Measurements from ENCODE around the gene DHH. TPM values are rescaled to one million over a fixed set of nuclear protein-coding genes. Genes with fewer than 3 reads are reported as not detected.
A peak's percentile ranks its signal among the peaks of the same experiment; 100 is the strongest.

The DHH gene
- total and polyA plus RNA-seq, 9 of the 15 experiments (the other 6 are each of a cell fraction or from before 2014, with no cell fraction given): 0.07 to 2.6 (median 0.54) TPM

DNA sequence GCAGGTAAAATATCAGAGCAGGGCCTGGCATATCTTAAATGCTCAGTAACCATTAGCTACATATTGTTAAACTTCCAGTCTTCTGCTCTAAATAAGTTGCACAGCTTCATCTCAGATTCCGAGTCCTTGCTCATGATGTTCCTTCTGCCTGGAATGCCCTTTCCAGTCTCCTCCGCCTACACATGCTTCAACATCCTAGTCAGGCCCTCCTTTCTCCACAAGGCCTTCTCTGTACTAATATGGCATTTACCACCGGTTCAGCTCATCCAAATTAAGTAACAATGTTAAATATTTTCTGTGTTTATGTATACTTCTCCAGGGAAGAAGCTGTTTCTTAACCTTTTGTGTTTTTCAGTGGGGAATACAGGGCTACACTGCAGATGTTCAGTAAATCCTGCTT lies 8.5 kb downstream of the DHH start (continued):
- TF ChIP-seq, protein P1, sequence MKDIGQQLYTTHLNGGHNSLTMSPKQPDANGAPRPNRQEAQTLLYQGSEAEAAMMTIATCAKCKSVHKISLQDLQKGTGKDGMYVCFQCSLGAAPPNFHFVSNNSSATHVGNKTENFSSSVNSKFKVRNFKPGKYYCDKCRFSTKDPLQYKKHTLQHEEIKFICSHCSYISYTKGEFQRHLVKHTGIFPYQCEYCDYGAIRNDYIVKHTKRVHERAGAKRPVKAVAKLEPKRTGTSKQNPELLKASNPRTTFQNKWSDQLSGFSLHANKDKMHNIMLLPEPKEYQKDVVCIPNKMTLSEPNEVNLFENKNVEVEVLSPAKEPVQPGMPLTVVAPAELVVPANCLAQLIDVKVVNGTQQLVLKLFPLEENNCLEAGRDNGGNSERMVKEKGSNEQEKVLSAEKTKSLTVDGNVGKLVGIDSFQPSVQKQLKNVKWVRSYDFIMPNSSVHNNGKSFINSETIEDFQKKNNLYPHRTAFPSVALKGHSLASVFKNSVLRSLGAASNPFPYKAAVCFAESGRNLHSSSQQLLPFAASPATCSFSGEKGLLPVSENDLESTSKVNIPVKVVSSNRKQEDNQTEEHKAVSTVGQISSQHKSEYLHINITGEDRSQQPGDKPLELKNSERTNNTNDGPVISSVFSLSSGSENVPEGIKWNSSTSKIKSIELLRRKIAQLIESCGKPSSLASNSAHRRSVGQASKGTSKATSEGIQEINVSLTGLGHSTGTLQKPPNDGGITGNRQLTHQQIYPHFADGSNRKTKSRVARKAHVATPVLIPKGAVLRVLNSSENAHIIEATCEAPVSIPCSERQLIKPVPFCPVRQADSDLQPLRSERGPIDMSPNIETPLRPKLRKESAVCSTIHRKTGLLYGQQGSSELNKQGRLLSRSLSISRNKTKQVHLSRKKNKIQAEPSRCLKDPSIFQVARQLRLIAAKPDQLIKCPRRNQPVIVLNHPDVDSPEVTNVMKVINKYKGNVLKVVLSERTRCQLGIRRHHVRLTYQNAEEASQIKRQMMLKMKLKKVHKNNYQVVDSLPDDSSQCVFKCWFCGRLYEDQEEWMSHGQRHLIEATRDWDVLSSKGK (CRISPR knock-in tag; IDR thresholded peaks at IDR 0.05): no peak

DNA sequence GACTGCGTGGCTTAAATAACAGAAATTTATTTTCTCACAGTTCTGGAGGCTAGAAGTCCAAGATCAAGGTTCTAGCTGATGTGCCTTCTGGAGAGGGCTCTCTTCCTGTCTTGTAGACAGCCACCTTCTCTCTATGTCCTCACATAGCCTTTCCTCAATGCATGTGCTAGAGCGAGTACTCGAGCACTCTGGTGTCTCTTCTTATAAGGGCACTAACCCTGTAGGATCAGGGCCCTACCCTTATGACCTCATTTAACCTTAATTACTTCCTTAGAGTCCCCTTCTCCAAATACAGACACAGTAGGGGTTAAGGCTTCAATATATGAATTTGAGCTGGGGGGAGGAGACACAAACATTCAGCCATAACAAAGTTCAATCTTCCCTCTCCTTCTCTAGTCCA lies 10.2 kb downstream of the DHH start:
- no peak for DNase-seq (ENCODE audit: extremely low read depth in 1 of 4, low spot score in 3 of 4)
- no peaks in the 10 kb centered on the region for H3K9me1 ChIP-seq (ENCODE audit: control insufficient read depth, insufficient read depth, low read length)
- H3K27ac ChIP-seq (ENCODE audit: extremely low read depth, low read depth, low read length): no peak overlapping the region
- no peaks in the 10 kb centered on the region for H3K36me3 ChIP-seq (ENCODE audit: control insufficient read depth, insufficient read depth, low read length)
- no TSS peak for BruUV-seq (replicated peaks)
- no peaks in the 10 kb centered on the region for H4K20me1 ChIP-seq (replicated peaks; ENCODE audit: control insufficient read depth, insufficient read depth, low read length)
- no peaks in the 10 kb centered on the region for H3K79me2 ChIP-seq (ENCODE audit: control insufficient read depth, insufficient read depth, low read length)
- H3K9ac ChIP-seq (ENCODE audit: insufficient read depth in 1 of 2, low read depth in 2 of 2, low read length in 2 of 2): no peak overlapping the region
- ChIA-PET POLR2A (interaction anchor here (1.0 to 2.8 kb wide), 6 partner anchors 10 to 181 kb away, joined by 3 to 12 read pairs (median 4); partner anchors contain the start of genes DHH, TUBA1B and TUBA1C), CTCF (ENCODE audit: low intra/inter-chr PET ratio) (no interaction called here)
- H3K9me3 ChIP-seq (replicated peaks; ENCODE audit: control insufficient read depth, insufficient read depth, low read depth, low read length): no peaks in the 10 kb centered on the region
- H3K4me3 ChIP-seq: no peak overlapping the region
- peaks cover 18 to 21% of the 10 kb centered on the region in 2 experiments for H3K4me1 ChIP-seq (replicated peaks in 1 of 2; ENCODE audit: control insufficient read depth in 2 of 2, insufficient read depth in 2 of 2, low read length in 2 of 2)
- no peaks in the 10 kb centered on the region for H3K27me3 ChIP-seq (ENCODE audit: control insufficient read depth in 2 of 2, insufficient read depth in 2 of 2, low read length in 2 of 2)
- H3K4me2 ChIP-seq (ENCODE audit: insufficient read depth, low read length): no peak overlapping the region
- peak overlapping the region; percentile 47; the same call in 1 of the 2 replicates for H2AFZ ChIP-seq (ENCODE audit: low read depth, low read length)
- intact Hi-C loops (cut with micrococcal nuclease): no loop called here
- in situ Hi-C loops (cut with MboI): no loop called here
- WGBS (ENCODE audit: insufficient coverage, low coverage, missing lambda C conversion rate): 86% methylated on average over 3 of the region's 3 CpGs
- ATAC-seq: no peak
- FAIRE-seq: no peak
- TF ChIP-seq, protein P2, sequence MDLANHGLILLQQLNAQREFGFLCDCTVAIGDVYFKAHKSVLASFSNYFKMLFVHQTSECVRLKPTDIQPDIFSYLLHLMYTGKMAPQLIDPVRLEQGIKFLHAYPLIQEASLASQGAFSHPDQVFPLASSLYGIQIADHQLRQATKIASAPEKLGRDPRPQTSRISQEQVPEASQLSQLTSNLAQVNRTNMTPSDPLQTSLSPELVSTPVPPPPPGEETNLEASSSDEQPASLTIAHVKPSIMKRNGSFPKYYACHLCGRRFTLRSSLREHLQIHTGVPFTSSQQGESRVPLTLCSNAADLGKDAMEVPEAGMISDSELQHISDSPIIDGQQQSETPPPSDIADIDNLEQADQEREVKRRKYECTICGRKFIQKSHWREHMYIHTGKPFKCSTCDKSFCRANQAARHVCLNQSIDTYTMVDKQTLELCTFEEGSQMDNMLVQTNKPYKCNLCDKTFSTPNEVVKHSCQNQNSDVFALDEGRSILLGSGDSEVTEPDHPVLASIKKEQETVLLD (IDR thresholded peaks at IDR 0.05): no peak
- TF ChIP-seq, protein P3, sequence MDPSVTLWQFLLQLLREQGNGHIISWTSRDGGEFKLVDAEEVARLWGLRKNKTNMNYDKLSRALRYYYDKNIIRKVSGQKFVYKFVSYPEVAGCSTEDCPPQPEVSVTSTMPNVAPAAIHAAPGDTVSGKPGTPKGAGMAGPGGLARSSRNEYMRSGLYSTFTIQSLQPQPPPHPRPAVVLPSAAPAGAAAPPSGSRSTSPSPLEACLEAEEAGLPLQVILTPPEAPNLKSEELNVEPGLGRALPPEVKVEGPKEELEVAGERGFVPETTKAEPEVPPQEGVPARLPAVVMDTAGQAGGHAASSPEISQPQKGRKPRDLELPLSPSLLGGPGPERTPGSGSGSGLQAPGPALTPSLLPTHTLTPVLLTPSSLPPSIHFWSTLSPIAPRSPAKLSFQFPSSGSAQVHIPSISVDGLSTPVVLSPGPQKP (CRISPR knock-in tag; IDR thresholded peaks at IDR 0.05): no peak
- TF ChIP-seq ZKSCAN8 (CRISPR knock-in tag; IDR thresholded peaks at IDR 0.05): no peak
- TF ChIP-seq POLR3A (IDR thresholded peaks at IDR 0.05; ENCODE audit: borderline replicate concordance, extremely low read depth, insufficient read depth, insufficient read length): no peak
- TF ChIP-seq ZZZ3 (IDR thresholded peaks at IDR 0.05): no peak
- no peak for TF ChIP-seq FOXA1 (IDR thresholded peaks at IDR 0.05; ENCODE audit: borderline replicate concordance)
- no peak for TF ChIP-seq TEAD4 (IDR thresholded peaks at IDR 0.05; ENCODE audit: low read length)
- no peak for TF ChIP-seq TEAD4 (CRISPR knock-in tag; IDR thresholded peaks at IDR 0.05; ENCODE audit: borderline replicate concordance)
- no peak for TF ChIP-seq SMARCA5 (IDR thresholded peaks at IDR 0.05)
- TF ChIP-seq STAG1 (CRISPR knock-in tag; IDR thresholded peaks at IDR 0.05; ENCODE audit: borderline replicate concordance): no peak
- TF ChIP-seq BRD4 (IDR thresholded peaks at IDR 0.05): no peak
- no peak for TF ChIP-seq ZNF12 (CRISPR knock-in tag; IDR thresholded peaks at IDR 0.05)
- TF ChIP-seq HMG20B (CRISPR knock-in tag; IDR thresholded peaks at IDR 0.05): no peak
- TF ChIP-seq, protein P4, sequence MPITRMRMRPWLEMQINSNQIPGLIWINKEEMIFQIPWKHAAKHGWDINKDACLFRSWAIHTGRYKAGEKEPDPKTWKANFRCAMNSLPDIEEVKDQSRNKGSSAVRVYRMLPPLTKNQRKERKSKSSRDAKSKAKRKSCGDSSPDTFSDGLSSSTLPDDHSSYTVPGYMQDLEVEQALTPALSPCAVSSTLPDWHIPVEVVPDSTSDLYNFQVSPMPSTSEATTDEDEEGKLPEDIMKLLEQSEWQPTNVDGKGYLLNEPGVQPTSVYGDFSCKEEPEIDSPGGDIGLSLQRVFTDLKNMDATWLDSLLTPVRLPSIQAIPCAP (CRISPR knock-in tag; IDR thresholded peaks at IDR 0.05; ENCODE audit: borderline replicate concordance): no peak
- no peak for TF ChIP-seq ZNF668 (CRISPR knock-in tag; IDR thresholded peaks at IDR 0.05)
